HepG2 (cell line): Measurements from ENCODE around the gene TRRAP. TPM values are rescaled to one million over a fixed set of nuclear protein-coding genes. Genes with fewer than 3 reads are reported as not detected.
A peak's percentile ranks its signal among the peaks of the same experiment; 100 is the strongest.

Experiments used
- BATF2 ChIP-seq: sonication (generic); formaldehyde crosslinking; IDR thresholded peaks from 2 replicates; pipeline ENCODE4 v1.8.0; 2022; ENCODE audit warnings: mild to moderate bottlenecking, missing genetic modification reagents, moderate library complexity
- CC2D1A ChIP-seq: sonication (generic); formaldehyde crosslinking; IDR thresholded peaks from 2 replicates; pipeline ENCODE4 v1.8.1; 2023; ENCODE audit warnings: mild to moderate bottlenecking, missing genetic modification reagents
- ETV5 ChIP-seq: IDR thresholded peaks from 2 replicates; pipeline ENCODE4 v1.6.1; 2018; ENCODE audit warnings: missing biosample characterization, missing genetic modification reagents, inconsistent platforms, borderline replicate concordance
- FOXK1 ChIP-seq: sonication (generic); formaldehyde crosslinking; IDR thresholded peaks from 2 replicates; pipeline ENCODE4 v1.4.0; 2020; ENCODE audit warnings: low read depth, missing genetic modification reagents, borderline replicate concordance
- FOXK2 ChIP-seq: fragments of 450-650 bp; IDR thresholded peaks from 2 replicates; pipeline ENCODE4 v1.6.1; 2016
- FOXO4 ChIP-seq: sonication (generic); formaldehyde crosslinking; conservative IDR thresholded peaks from 2 replicates; pipeline ENCODE4 v1.8.1; 2023; ENCODE audit warnings: missing genetic modification reagents
- FOXP1 ChIP-seq, 2 experiments: fragments of 450-650 bp in 1 of 2; IDR thresholded peaks; 2 replicates each; pipeline ENCODE4 v1.6.1; 2017 to 2018; ENCODE audit warnings: antibody characterized with exemption in 1 of 2
- HIC2 ChIP-seq: sonication (generic); formaldehyde crosslinking; IDR thresholded peaks from 2 replicates; pipeline ENCODE4 v1.9.0; 2022; ENCODE audit warnings: low read depth, missing genetic modification reagents
- IKZF1 ChIP-seq: fragments of 450-650 bp; IDR thresholded peaks from 2 replicates; pipeline ENCODE4 v1.7.1; 2016
- KDM1A ChIP-seq: IDR thresholded peaks from 2 replicates; pipeline ENCODE4 v1.6.1; 2016; ENCODE audit warnings: missing compliant biosample characterization
- MED1 ChIP-seq: sonication (generic); formaldehyde crosslinking; IDR thresholded peaks from 2 replicates; pipeline ENCODE4 v1.4.0; 2020; ENCODE audit warnings: missing genetic modification reagents
- MTA3 ChIP-seq: sonication (generic); formaldehyde crosslinking; IDR thresholded peaks from 2 replicates; pipeline ENCODE4 v1.4.0; 2020; ENCODE audit warnings: missing genetic modification reagents
- MXD1 ChIP-seq: sonication (generic); formaldehyde crosslinking; IDR thresholded peaks from 2 replicates; pipeline ENCODE4 v1.4.0; 2020; ENCODE audit warnings: mild to moderate bottlenecking, missing genetic modification reagents
- MYNN ChIP-seq: sonication (generic); formaldehyde crosslinking; IDR thresholded peaks from 2 replicates; pipeline ENCODE4 v1.4.0; 2020; ENCODE audit warnings: mild to moderate bottlenecking, low read depth, missing genetic modification reagents
- NFKB2 ChIP-seq: sonication (generic); formaldehyde crosslinking; IDR thresholded peaks from 2 replicates; pipeline ENCODE4 v1.4.0; 2020; ENCODE audit warnings: missing genetic modification reagents, borderline replicate concordance
- PLSCR1 ChIP-seq: sonication (generic); formaldehyde crosslinking; IDR thresholded peaks from 2 replicates; pipeline ENCODE4 v1.5.0; 2020; ENCODE audit warnings: missing genetic modification reagents, mild to moderate bottlenecking, borderline replicate concordance
- RXRB ChIP-seq: IDR thresholded peaks from 2 replicates; pipeline ENCODE4 v1.6.1; 2016; ENCODE audit warnings: borderline replicate concordance, missing genetic modification reagents, missing compliant biosample characterization
- SALL1 ChIP-seq: sonication (generic); formaldehyde crosslinking; IDR thresholded peaks from 2 replicates; pipeline ENCODE4 v1.8.0; 2022; ENCODE audit warnings: mild to moderate bottlenecking, missing genetic modification reagents
- SOX5 ChIP-seq: IDR thresholded peaks from 2 replicates; pipeline ENCODE4 v1.6.1; 2016; ENCODE audit warnings: borderline replicate concordance
- SP140L ChIP-seq: sonication (generic); formaldehyde crosslinking; IDR thresholded peaks from 2 replicates; pipeline ENCODE4 v1.4.0; 2020; ENCODE audit warnings: missing genetic modification reagents, borderline replicate concordance
- SP5 ChIP-seq: IDR thresholded peaks from 2 replicates; pipeline ENCODE4 v1.6.1; 2016; ENCODE audit warnings: low read depth, borderline replicate concordance
- THAP11 ChIP-seq: IDR thresholded peaks from 2 replicates; pipeline ENCODE4 v1.6.1; 2016; ENCODE audit warnings: missing biosample characterization, missing genetic modification reagents
- ZIK1 ChIP-seq: sonication (generic); formaldehyde crosslinking; IDR thresholded peaks from 2 replicates; pipeline ENCODE4 v1.5.0; 2020; ENCODE audit warnings: mild to moderate bottlenecking, low read depth, missing genetic modification reagents, borderline replicate concordance
- ZMYM4 ChIP-seq: sonication (generic); formaldehyde crosslinking; IDR thresholded peaks from 2 replicates; pipeline ENCODE4 v1.8.1; 2023; ENCODE audit warnings: mild to moderate bottlenecking, missing genetic modification reagents
- ZNF12 ChIP-seq: sonication (generic); formaldehyde crosslinking; IDR thresholded peaks from 2 replicates; pipeline ENCODE4 v1.5.0; 2020; ENCODE audit warnings: missing genetic modification reagents
- ZNF230 ChIP-seq: sonication (generic); formaldehyde crosslinking; IDR thresholded peaks from 2 replicates; pipeline ENCODE4 v1.4.0; 2020; ENCODE audit warnings: mild to moderate bottlenecking, missing genetic modification reagents
- ZNF530 ChIP-seq: sonication (generic); formaldehyde crosslinking; IDR thresholded peaks from 2 replicates; pipeline ENCODE4 v1.5.0; 2020; ENCODE audit warnings: low read depth, mild to moderate bottlenecking, missing genetic modification reagents
- polyA plus RNA-seq, 8 experiments: library from polyadenylated mRNA; depleted of rRNA in 3 of 8; stranded (reverse) in 7 of 8; unstranded in 1 of 8; fragments of >200 nt; fragmentation: Illumina TruSeq in 4 of 8; extraction: Trizol in 4 of 8; gene quantifications; 2 replicates each; pipeline versions ENCODE4 v1.2.1 to v1.2.3, GENCODE V29; 2011 to 2016; ENCODE audit warnings: low read depth in 4 of 8, missing spikeins in 1 of 8, mixed read lengths in 1 of 8; ENCODE audit not compliant: insufficient read depth in 1 of 8
- total RNA-seq, 5 experiments: library from RNA; depleted of rRNA; stranded (reverse); fragments of >200 nt; fragmentation: Illumina TruSeq; extraction: Trizol; gene quantifications; 2 replicates each; pipeline ENCODE4 v1.2.3, GENCODE V29; 2016; ENCODE audit warnings: low read depth in 1 of 5

Gene TRRAP
- total and polyA plus RNA-seq, 2 of the 13 experiments (the other 11 are each of a cell fraction or from before 2014, with no cell fraction given), result 8.6 to 10.5 TPM

GRCh38 chr7:98922392-98923187, 44.3 kb downstream of the TRRAP start (continued):
- TF ChIP-seq FOXK2 (peak; percentile 42; the same call in 1 of the 2 replicates), IKZF1 (no peak), NFKB2 (CRISPR knock-in tag) (no peak), MXD1 (CRISPR knock-in tag) (no peak), MED1 (CRISPR knock-in tag) (peak; percentile 35; the same call in 1 of the 2 replicates), ZNF12 (peak; percentile 56; the same call in 1 of the 2 replicates), KDM1A (0 out of 2 replicates have a peak, but pooled peaks have one; percentile 9), ZMYM4 (CRISPR knock-in tag) (0 out of 2 replicates have a peak, but pooled peaks have one; percentile 34), PLSCR1 (CRISPR knock-in tag) (no peak), FOXP1 (IDR thresholded peaks at IDR 0.05) (peak; percentile 85), FOXP1 (CRISPR knock-in tag; IDR thresholded peaks at IDR 0.05) (peak; percentile 98), SOX5 (CRISPR knock-in tag) (peak; percentile 56; the same call in 1 of the 2 replicates), FOXK1 (CRISPR knock-in tag) (peak; percentile 94; the same call in 1 of the 2 replicates), THAP11 (peak; percentile 80), SALL1 (CRISPR knock-in tag) (peak; percentile 57), CC2D1A (no peak), HIC2 (CRISPR knock-in tag) (0 out of 2 replicates have a peak, but pooled peaks have one; percentile 52), ETV5 (CRISPR knock-in tag) (no peak), FOXO4 (no peak), MYNN (CRISPR knock-in tag) (no peak), SP5 (CRISPR knock-in tag) (peak; percentile 81), ZIK1 (CRISPR knock-in tag) (no peak), BATF2 (CRISPR knock-in tag) (no peak), ZNF530 (no peak), MTA3 (CRISPR knock-in tag) (no peak), RXRB (peak; percentile 64), SP140L (no peak), ZNF230 (no peak)
